ENCODE data around the gene FZD7.
A peak's percentile ranks its signal among the peaks of the same experiment; 100 is the strongest.

FZD7 gene

GRCh38 chr2:202001826-202002225, 31.8 kb upstream of the FZD7 start:
- no peak for TF ChIP-seq CTCF (conservative IDR thresholded peaks at IDR 0.05; ENCODE audit: low read depth, low read length)
- H3K27ac ChIP-seq: peak overlapping the region; percentile 89; the same call in 1 of the 2 replicates
- no peaks in the 10 kb centered on the region for H4K20me1 ChIP-seq (ENCODE audit: insufficient read depth)
- H3K79me2 ChIP-seq (ENCODE audit: insufficient read depth, low read depth): no peaks in the 10 kb centered on the region
- no peaks in the 10 kb centered on the region for H3K36me3 ChIP-seq (ENCODE audit: insufficient read depth)
- H3K4me3 ChIP-seq (IDR thresholded peaks at IDR 0.05; ENCODE audit: insufficient read depth, low read depth, low read length): no peak overlapping the region
- H3K4me1 ChIP-seq (ENCODE audit: low read depth, poor library complexity, severe bottlenecking): peaks cover 51% of the 10 kb centered on the region
- peak overlapping the region; percentile 97 for H3K4me2 ChIP-seq
- no peaks in the 10 kb centered on the region for H3K27me3 ChIP-seq (ENCODE audit: insufficient read depth, low read depth)
- peak overlapping the region; percentile 82 for H2AFZ ChIP-seq (ENCODE audit: low read depth)
- no peak overlapping the region for H3K9ac ChIP-seq

- Histone ChIP-seq H3K36me3 (ENCODE audit: insufficient read depth) (no peaks in the 10 kb centered on the region), H3K4me3 (IDR thresholded peaks at IDR 0.05; ENCODE audit: insufficient read depth, low read depth, low read length) (peak overlapping the region; percentile 70), H3K4me2 (peak overlapping the region; percentile 97), H3K9ac (peak overlapping the region; percentile 77), H2AFZ (ENCODE audit: low read depth) (peak overlapping the region; percentile 82), H3K79me2 (ENCODE audit: insufficient read depth, low read depth) (no peaks in the 10 kb centered on the region), H3K27me3 (ENCODE audit: insufficient read depth, low read depth) (no peaks in the 10 kb centered on the region), H4K20me1 (ENCODE audit: insufficient read depth) (no peaks in the 10 kb centered on the region), H3K27ac (peak overlapping the region; percentile 89), H3K4me1 (ENCODE audit: low read depth, poor library complexity, severe bottlenecking) (peaks cover 56% of the 10 kb centered on the region)
- no peak for TF ChIP-seq CTCF (conservative IDR thresholded peaks at IDR 0.05; ENCODE audit: low read depth, low read length)
Observed at GRCh38 chr2:202002381-202002780, 31.3 kb upstream of the FZD7 start.

- H3K9ac ChIP-seq: no peak overlapping the region
- no peak overlapping the region for H3K27ac ChIP-seq
- H2AFZ ChIP-seq (ENCODE audit: low read depth): no peak overlapping the region
- H3K4me1 ChIP-seq (ENCODE audit: low read depth, poor library complexity, severe bottlenecking): peaks cover 56% of the 10 kb centered on the region
- no peak overlapping the region for H3K4me3 ChIP-seq (IDR thresholded peaks at IDR 0.05; ENCODE audit: insufficient read depth, low read depth, low read length)
- no peaks in the 10 kb centered on the region for H3K79me2 ChIP-seq (ENCODE audit: insufficient read depth, low read depth)
- H3K4me2 ChIP-seq: peak overlapping the region; percentile 41; the same call in 1 of the 2 replicates
- no peaks in the 10 kb centered on the region for H3K36me3 ChIP-seq (ENCODE audit: insufficient read depth)
- H4K20me1 ChIP-seq (ENCODE audit: insufficient read depth): no peaks in the 10 kb centered on the region
- no peak for TF ChIP-seq CTCF (conservative IDR thresholded peaks at IDR 0.05; ENCODE audit: low read depth, low read length)
- no peaks in the 10 kb centered on the region for H3K27me3 ChIP-seq (ENCODE audit: insufficient read depth, low read depth)
Observed at GRCh38 chr2:202005272-202005887, 28.3 kb upstream of the FZD7 start.

GRCh38 chr2:202006301-202006700, 27.4 kb upstream of the FZD7 start:
- peaks cover 56% of the 10 kb centered on the region for H3K4me1 ChIP-seq (ENCODE audit: low read depth, poor library complexity, severe bottlenecking)
- no peak for TF ChIP-seq CTCF (conservative IDR thresholded peaks at IDR 0.05; ENCODE audit: low read depth, low read length)
- peak overlapping the region; percentile 28; the same call in 1 of the 2 replicates for H2AFZ ChIP-seq (ENCODE audit: low read depth)
- no peak overlapping the region for H3K9ac ChIP-seq
- no peaks in the 10 kb centered on the region for H3K79me2 ChIP-seq (ENCODE audit: insufficient read depth, low read depth)
- H3K27me3 ChIP-seq (ENCODE audit: insufficient read depth, low read depth): no peaks in the 10 kb centered on the region
- H3K4me2 ChIP-seq: peak overlapping the region; percentile 41
- H3K27ac ChIP-seq: no peak overlapping the region
- no peaks in the 10 kb centered on the region for H4K20me1 ChIP-seq (ENCODE audit: insufficient read depth)
- H3K36me3 ChIP-seq (ENCODE audit: insufficient read depth): no peaks in the 10 kb centered on the region
- no peak overlapping the region for H3K4me3 ChIP-seq (IDR thresholded peaks at IDR 0.05; ENCODE audit: insufficient read depth, low read depth, low read length)

Data from KMS-11 (cell line).